ENCODE results near the gene DBH. TPM values are rescaled to one million over a fixed set of nuclear protein-coding genes. Genes with fewer than 3 reads are reported as not detected.

Gene DBH
- polyA plus RNA-seq, 3 donors: not detected

DNA sequence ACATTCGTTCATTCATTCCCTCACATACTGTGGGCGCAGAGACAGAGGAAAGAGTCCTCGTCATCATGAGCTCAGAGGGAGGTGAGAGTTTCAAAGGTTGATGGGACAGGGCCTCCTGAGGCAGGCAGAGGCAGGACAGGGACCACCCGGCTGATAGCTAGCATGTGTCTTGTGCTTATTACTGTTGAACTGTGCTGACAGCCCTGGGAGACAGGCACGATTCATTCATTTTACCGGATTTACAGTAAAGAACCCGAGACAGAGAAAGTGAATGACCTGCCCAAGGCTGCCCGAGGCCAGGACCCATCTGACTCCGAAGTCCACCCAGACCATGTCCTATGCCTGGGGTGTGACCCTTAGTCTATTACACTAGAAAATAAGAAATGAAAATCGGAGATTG is 22.1 kb upstream of the DBH start:
- Mint-ChIP-seq H3K27ac (no peak overlapping the region), H3K4me3 (no peak overlapping the region), H3K36me3 (no peaks in the 10 kb centered on the region), H3K9me3 (peaks cover 0 to 8% (median 0%) of the 10 kb centered on the region in 7 donors), H3K4me1 (no peaks in the 10 kb centered on the region), H3K27me3 (ENCODE audit: low read depth in 3 of 3) (peaks cover 30 to 36% (median 33%) of the 10 kb centered on the region in 3 donors)
- peaks cover 0 to 11% of the 10 kb centered on the region in 2 donors for H3K27me3 ChIP-seq (ENCODE audit: control insufficient read depth in 2 of 2, insufficient read depth in 2 of 2, low read length in 2 of 2)
- WGBS (ENCODE audit: insufficient coverage): 79% methylated on average over 5 of the region's 10 CpGs
- intact Hi-C loops (cut with micrococcal nuclease): no loop called here
- H2AFZ ChIP-seq (ENCODE audit: insufficient read depth, low read depth, low read length, poor library complexity, severe bottlenecking): no peak overlapping the region
- no peak overlapping the region for H3K4me3 ChIP-seq (replicated peaks in 1 of 3; ENCODE audit: low read depth in 2 of 3, low read length in 3 of 3)
- H3K9ac ChIP-seq (ENCODE audit: insufficient read depth, low read length, poor library complexity, severe bottlenecking): no peak overlapping the region
- no peaks in the 10 kb centered on the region for H3K36me3 ChIP-seq (replicated peaks in 1 of 2; ENCODE audit: control insufficient read depth in 1 of 2, insufficient read depth in 2 of 2, low read length in 2 of 2)
- no peak for DNase-seq
- TF ChIP-seq, protein P1, sequence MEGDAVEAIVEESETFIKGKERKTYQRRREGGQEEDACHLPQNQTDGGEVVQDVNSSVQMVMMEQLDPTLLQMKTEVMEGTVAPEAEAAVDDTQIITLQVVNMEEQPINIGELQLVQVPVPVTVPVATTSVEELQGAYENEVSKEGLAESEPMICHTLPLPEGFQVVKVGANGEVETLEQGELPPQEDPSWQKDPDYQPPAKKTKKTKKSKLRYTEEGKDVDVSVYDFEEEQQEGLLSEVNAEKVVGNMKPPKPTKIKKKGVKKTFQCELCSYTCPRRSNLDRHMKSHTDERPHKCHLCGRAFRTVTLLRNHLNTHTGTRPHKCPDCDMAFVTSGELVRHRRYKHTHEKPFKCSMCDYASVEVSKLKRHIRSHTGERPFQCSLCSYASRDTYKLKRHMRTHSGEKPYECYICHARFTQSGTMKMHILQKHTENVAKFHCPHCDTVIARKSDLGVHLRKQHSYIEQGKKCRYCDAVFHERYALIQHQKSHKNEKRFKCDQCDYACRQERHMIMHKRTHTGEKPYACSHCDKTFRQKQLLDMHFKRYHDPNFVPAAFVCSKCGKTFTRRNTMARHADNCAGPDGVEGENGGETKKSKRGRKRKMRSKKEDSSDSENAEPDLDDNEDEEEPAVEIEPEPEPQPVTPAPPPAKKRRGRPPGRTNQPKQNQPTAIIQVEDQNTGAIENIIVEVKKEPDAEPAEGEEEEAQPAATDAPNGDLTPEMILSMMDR (IDR thresholded peaks at IDR 0.05): no peak
- no peak overlapping the region for H3K27ac ChIP-seq (ENCODE audit: low read depth in 1 of 2, low read length in 2 of 2)
- no peak overlapping the region for H3K4me2 ChIP-seq (replicated peaks; ENCODE audit: extremely low read depth, low read length, poor library complexity, severe bottlenecking)
- H3K79me2 ChIP-seq (ENCODE audit: insufficient read depth, low read length): no peaks in the 10 kb centered on the region
- H3K9me3 ChIP-seq (replicated peaks in 1 of 2; ENCODE audit: control insufficient read depth in 1 of 2, insufficient read depth in 1 of 2, low read length in 2 of 2): no peaks in the 10 kb centered on the region
- no peaks in the 10 kb centered on the region for H4K20me1 ChIP-seq (ENCODE audit: insufficient read depth, low read length)
- no peaks in the 10 kb centered on the region for H3K4me1 ChIP-seq (ENCODE audit: control insufficient read depth in 1 of 2, insufficient read depth in 2 of 2, low read length in 2 of 2)

DNA sequence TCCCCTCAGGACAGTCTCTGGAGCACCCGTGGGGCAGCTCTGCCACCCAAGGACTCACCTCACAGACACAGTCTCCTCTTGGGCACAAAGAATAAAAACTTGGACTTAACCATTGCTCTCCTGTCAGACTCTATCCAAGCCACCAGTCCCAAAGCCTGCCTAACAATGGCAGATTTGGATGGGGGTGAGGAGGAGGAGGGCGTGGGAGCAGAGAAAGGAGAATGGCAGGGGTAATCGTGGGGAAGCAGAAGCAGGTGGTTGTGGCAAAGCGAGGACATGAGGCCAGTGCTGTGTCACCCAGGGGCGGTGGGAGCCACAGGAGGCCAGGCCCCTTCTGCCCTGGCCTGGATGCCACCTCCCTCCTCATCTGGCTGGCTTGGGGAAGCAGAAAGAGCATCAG is 21.5 kb upstream of the DBH start:
- H3K4me3 ChIP-seq (replicated peaks in 1 of 3; ENCODE audit: low read depth in 2 of 3, low read length in 3 of 3): no peak overlapping the region
- no peak overlapping the region for H3K4me2 ChIP-seq (replicated peaks; ENCODE audit: extremely low read depth, low read length, poor library complexity, severe bottlenecking)
- H3K36me3 ChIP-seq (replicated peaks in 1 of 2; ENCODE audit: control insufficient read depth in 1 of 2, insufficient read depth in 2 of 2, low read length in 2 of 2): no peaks in the 10 kb centered on the region
- peaks cover 0 to 9% of the 10 kb centered on the region in 2 donors for H3K27me3 ChIP-seq (ENCODE audit: control insufficient read depth in 2 of 2, insufficient read depth in 2 of 2, low read length in 2 of 2)
- Mint-ChIP-seq H3K4me1 (peaks cover under 1% of the 10 kb centered on the region), H3K27me3 (ENCODE audit: low read depth in 3 of 3) (peaks cover 26 to 36% (median 31%) of the 10 kb centered on the region in 3 donors), H3K36me3 (no peaks in the 10 kb centered on the region), H3K4me3 (no peak overlapping the region), H3K27ac (no peak overlapping the region), H3K9me3 (peaks cover 0 to 6% (median 0%) of the 10 kb centered on the region in 7 donors)
- H3K4me1 ChIP-seq (ENCODE audit: control insufficient read depth in 1 of 2, insufficient read depth in 2 of 2, low read length in 2 of 2): no peaks in the 10 kb centered on the region
- 46% methylated on average over 4 of the region's 5 CpGs for WGBS (ENCODE audit: insufficient coverage)
- H3K9ac ChIP-seq (ENCODE audit: insufficient read depth, low read length, poor library complexity, severe bottlenecking): no peak overlapping the region
- no peaks in the 10 kb centered on the region for H3K79me2 ChIP-seq (ENCODE audit: insufficient read depth, low read length)
- H4K20me1 ChIP-seq (ENCODE audit: insufficient read depth, low read length): no peaks in the 10 kb centered on the region
- no peak overlapping the region for H3K27ac ChIP-seq (ENCODE audit: low read depth in 1 of 2, low read length in 2 of 2)
- DNase-seq: no peak
- no peaks in the 10 kb centered on the region for H3K9me3 ChIP-seq (replicated peaks in 1 of 2; ENCODE audit: control insufficient read depth in 1 of 2, insufficient read depth in 1 of 2, low read length in 2 of 2)
- TF ChIP-seq, protein P1 (IDR thresholded peaks at IDR 0.05): no peak
- intact Hi-C loops (cut with micrococcal nuclease): no loop called here
- no peak overlapping the region for H2AFZ ChIP-seq (ENCODE audit: insufficient read depth, low read depth, low read length, poor library complexity, severe bottlenecking)

All from CD14-positive monocyte (primary cell).